ENCODE results near the gene CARD9. TPM values are rescaled to one million over a fixed set of nuclear protein-coding genes. Genes with fewer than 3 reads are reported as not detected.

The CARD9 gene
- polyA plus RNA-seq, 1 of the 3 experiments (the other 2 are of a cell fraction), result 1.1 TPM

GRCh38 chr9:136327304-136327974 lies 46.0 kb downstream of the CARD9 start, which contains the start of gene GPSM1:
Gene GPSM1, plus strand, starts transcription at chr9:136327539. Its CDS starts 157 bp downstream, at chr9:136327696.
- Histone ChIP-seq H3K27ac (ENCODE audit: low read depth in 2 of 2, low read length in 1 of 2) (peak within 1 kb of the TSS; percentile 87 to 98), H3K4me2 (peak within 1 kb of the TSS; percentile 100), H3K36me3 (replicated peaks in 1 of 2; ENCODE audit: control insufficient read depth in 1 of 2, insufficient read depth in 2 of 2, low read length in 1 of 2) (peaks cover 0 to 5% of the 10 kb centered on the region in 2 experiments), H4K20me1 (ENCODE audit: insufficient read depth) (peaks cover 36% of the 10 kb centered on the region), H3K9me3 (no peaks in the 10 kb centered on the region), H3K9ac (peak within 1 kb of the TSS; percentile 85), H2AFZ (ENCODE audit: low read depth) (peak within 1 kb of the TSS; percentile 88), H3K79me2 (ENCODE audit: insufficient read depth) (peaks cover 43% of the 10 kb centered on the region), H3K27me3 (ENCODE audit: insufficient read depth) (no peaks in the 10 kb centered on the region), H3K9me2 (no peaks in the 10 kb centered on the region), H3F3A (replicated peaks; ENCODE audit: insufficient read depth) (peaks cover 3% of the 10 kb centered on the region), H3K4me3 (ENCODE audit: low read depth in 2 of 2, low read length in 1 of 2) (peak within 1 kb of the TSS; percentile 82 to 84), H3K4me1 (ENCODE audit: control insufficient read depth in 1 of 2, insufficient read depth in 2 of 2, low read depth in 1 of 2, low read length in 1 of 2) (peaks cover 24 to 50% of the 10 kb centered on the region in 2 experiments)
- POLR2A ChIA-PET, result interaction anchor here (1.0 to 2.1 kb wide), 2 partner anchors 36 to 69 kb away, joined by 3 to 11 read pairs; partner anchors contain the start of gene DNLZ
- peak; percentile 39; the same call in 1 of the 2 replicates for TF ChIP-seq GABPA (IDR thresholded peaks at IDR 0.05; ENCODE audit: low read depth)
- no peak for TF ChIP-seq RFX5 (IDR thresholded peaks at IDR 0.05; ENCODE audit: low read length)
- TF ChIP-seq RXRA (IDR thresholded peaks at IDR 0.05; ENCODE audit: borderline replicate concordance, low read depth), result no peak
- TF ChIP-seq REST (IDR thresholded peaks at IDR 0.05; ENCODE audit: low read depth, low read length), result no peak
- TF ChIP-seq, protein P1, sequence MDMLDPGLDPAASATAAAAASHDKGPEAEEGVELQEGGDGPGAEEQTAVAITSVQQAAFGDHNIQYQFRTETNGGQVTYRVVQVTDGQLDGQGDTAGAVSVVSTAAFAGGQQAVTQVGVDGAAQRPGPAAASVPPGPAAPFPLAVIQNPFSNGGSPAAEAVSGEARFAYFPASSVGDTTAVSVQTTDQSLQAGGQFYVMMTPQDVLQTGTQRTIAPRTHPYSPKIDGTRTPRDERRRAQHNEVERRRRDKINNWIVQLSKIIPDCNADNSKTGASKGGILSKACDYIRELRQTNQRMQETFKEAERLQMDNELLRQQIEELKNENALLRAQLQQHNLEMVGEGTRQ (IDR thresholded peaks at IDR 0.05; ENCODE audit: borderline replicate concordance, low read depth, low read length), result no peak
- TF ChIP-seq ZBTB33 (IDR thresholded peaks at IDR 0.05; ENCODE audit: borderline replicate concordance, low read depth), result no peak
- peak; percentile 63 for TF ChIP-seq POLR2AphosphoS5 (IDR thresholded peaks at IDR 0.05; ENCODE audit: low read depth, low read length)
- TF ChIP-seq EZH2phosphoT487 (IDR thresholded peaks at IDR 0.05; ENCODE audit: borderline replicate concordance, low read depth), result no peak
- TF ChIP-seq MEF2A (IDR thresholded peaks at IDR 0.05; ENCODE audit: borderline replicate concordance, low read depth), result no peak
- TF ChIP-seq TEAD4 (IDR thresholded peaks at IDR 0.05; ENCODE audit: borderline replicate concordance, insufficient read depth), result no peak
- no peak for TF ChIP-seq USF1 (IDR thresholded peaks at IDR 0.05; ENCODE audit: borderline replicate concordance, low read depth)
- TF ChIP-seq NRF1 (IDR thresholded peaks at IDR 0.05; ENCODE audit: low read depth, low read length), result 0 out of 2 replicates have a peak, but pooled peaks have one; percentile 13
- TF ChIP-seq SIN3A (IDR thresholded peaks at IDR 0.05; ENCODE audit: borderline replicate concordance, low read depth, low read length), result peak; percentile 48; the same call in 1 of the 2 replicates
- TF ChIP-seq ELF1 (IDR thresholded peaks at IDR 0.05), result no peak
- TF ChIP-seq, protein P2, sequence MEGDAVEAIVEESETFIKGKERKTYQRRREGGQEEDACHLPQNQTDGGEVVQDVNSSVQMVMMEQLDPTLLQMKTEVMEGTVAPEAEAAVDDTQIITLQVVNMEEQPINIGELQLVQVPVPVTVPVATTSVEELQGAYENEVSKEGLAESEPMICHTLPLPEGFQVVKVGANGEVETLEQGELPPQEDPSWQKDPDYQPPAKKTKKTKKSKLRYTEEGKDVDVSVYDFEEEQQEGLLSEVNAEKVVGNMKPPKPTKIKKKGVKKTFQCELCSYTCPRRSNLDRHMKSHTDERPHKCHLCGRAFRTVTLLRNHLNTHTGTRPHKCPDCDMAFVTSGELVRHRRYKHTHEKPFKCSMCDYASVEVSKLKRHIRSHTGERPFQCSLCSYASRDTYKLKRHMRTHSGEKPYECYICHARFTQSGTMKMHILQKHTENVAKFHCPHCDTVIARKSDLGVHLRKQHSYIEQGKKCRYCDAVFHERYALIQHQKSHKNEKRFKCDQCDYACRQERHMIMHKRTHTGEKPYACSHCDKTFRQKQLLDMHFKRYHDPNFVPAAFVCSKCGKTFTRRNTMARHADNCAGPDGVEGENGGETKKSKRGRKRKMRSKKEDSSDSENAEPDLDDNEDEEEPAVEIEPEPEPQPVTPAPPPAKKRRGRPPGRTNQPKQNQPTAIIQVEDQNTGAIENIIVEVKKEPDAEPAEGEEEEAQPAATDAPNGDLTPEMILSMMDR (IDR thresholded peaks at IDR 0.05), result no peak
- TF ChIP-seq CHD2 (IDR thresholded peaks at IDR 0.05; ENCODE audit: low read length, partially characterized antibody), result no peak
- TF ChIP-seq TCF12 (IDR thresholded peaks at IDR 0.05), result no peak
- TF ChIP-seq SMC3 (IDR thresholded peaks at IDR 0.05; ENCODE audit: low read depth, low read length), result no peak
- no peak for TF ChIP-seq FOXM1 (IDR thresholded peaks at IDR 0.05; ENCODE audit: low read depth)
- no peak; a peak in 1 of 4 replicates for TF ChIP-seq EP300 (IDR thresholded peaks at IDR 0.05; ENCODE audit: borderline replicate concordance in 1 of 2, low read depth in 1 of 2, low read length in 1 of 2)
- no peak for TF ChIP-seq RCOR1 (IDR thresholded peaks at IDR 0.05; ENCODE audit: low read length)
- DNase-seq, result peak; percentile 94
- 0% methylated on average over 7 of the region's 88 CpGs for WGBS (ENCODE audit: low lambda C conversion rate)
- CTCF ChIA-PET, result interaction anchor here (1.5 to 8.1 kb wide), 6 partner anchors 10 to 45 kb away, joined by 6 to 60 read pairs (median 12); partner anchors contain the start of genes CARD9 and DNLZ

All from SK-N-SH (cell line).